ENCODE measurements around the gene CNTNAP5. TPM values are rescaled to one million over a fixed set of nuclear protein-coding genes. Genes with fewer than 3 reads are reported as not detected.
A peak's percentile ranks its signal among the peaks of the same experiment; 100 is the strongest.

CNTNAP5 gene
- total and polyA plus RNA-seq, 2 experiments from 2014 or later, result 0.03 TPM; not detected in 1

- H3K36me3 ChIP-seq, result no peaks in the 10 kb centered on the region
- H3K4me3 ChIP-seq, result no peak overlapping the region
- H3K4me1 ChIP-seq (ENCODE audit: low read depth), result no peaks in the 10 kb centered on the region
- peak in 1 of 2 donors; percentile 94 for DNase-seq (ENCODE audit: low read depth in 1 of 2, low spot score in 1 of 2)
- H3K27me3 ChIP-seq, result no peaks in the 10 kb centered on the region
- H3K27ac ChIP-seq, result no peak overlapping the region
- TF ChIP-seq, protein P1, sequence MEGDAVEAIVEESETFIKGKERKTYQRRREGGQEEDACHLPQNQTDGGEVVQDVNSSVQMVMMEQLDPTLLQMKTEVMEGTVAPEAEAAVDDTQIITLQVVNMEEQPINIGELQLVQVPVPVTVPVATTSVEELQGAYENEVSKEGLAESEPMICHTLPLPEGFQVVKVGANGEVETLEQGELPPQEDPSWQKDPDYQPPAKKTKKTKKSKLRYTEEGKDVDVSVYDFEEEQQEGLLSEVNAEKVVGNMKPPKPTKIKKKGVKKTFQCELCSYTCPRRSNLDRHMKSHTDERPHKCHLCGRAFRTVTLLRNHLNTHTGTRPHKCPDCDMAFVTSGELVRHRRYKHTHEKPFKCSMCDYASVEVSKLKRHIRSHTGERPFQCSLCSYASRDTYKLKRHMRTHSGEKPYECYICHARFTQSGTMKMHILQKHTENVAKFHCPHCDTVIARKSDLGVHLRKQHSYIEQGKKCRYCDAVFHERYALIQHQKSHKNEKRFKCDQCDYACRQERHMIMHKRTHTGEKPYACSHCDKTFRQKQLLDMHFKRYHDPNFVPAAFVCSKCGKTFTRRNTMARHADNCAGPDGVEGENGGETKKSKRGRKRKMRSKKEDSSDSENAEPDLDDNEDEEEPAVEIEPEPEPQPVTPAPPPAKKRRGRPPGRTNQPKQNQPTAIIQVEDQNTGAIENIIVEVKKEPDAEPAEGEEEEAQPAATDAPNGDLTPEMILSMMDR (IDR thresholded peaks at IDR 0.05; ENCODE audit: low read depth, low read length), result no peak
- H3K9me3 ChIP-seq (ENCODE audit: low read depth), result no peaks in the 10 kb centered on the region
Observed at GRCh38 chr2:124254621-124255020, 229.5 kb downstream of the CNTNAP5 start.

DNA sequence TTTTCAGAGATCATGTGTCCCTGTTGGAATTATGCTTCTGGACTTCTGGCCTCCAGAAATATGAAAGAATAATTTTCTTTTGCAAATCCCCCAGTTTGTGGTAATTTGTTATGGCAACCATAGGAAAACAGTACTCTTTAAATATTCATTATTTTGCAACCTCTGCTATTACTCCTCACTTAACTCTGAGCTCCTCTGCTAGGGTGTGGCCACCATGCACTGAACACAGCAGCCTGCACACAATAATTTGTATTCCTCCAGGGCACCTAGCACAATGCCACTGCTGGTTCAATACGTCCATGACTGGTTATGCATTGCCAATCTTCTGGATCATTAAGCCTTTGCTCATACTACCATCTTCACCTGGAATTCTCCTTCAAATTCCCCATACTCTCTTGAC is 232.0 kb downstream of the CNTNAP5 start:
- TF ChIP-seq, protein P1 (IDR thresholded peaks at IDR 0.05; ENCODE audit: low read depth, low read length), result no peak
- DNase-seq (ENCODE audit: low read depth in 1 of 2, low spot score in 1 of 2), result peak in 1 of 2 donors; percentile 17
- H3K36me3 ChIP-seq, result no peaks in the 10 kb centered on the region

GRCh38 chr2:124258140-124258880 is 233.2 kb downstream of the CNTNAP5 start:
- H3K4me3 ChIP-seq, result no peak overlapping the region
- no peaks in the 10 kb centered on the region for H3K27me3 ChIP-seq
- no peaks in the 10 kb centered on the region for H3K4me1 ChIP-seq (ENCODE audit: low read depth)
- H3K9me3 ChIP-seq (ENCODE audit: low read depth), result no peaks in the 10 kb centered on the region
- no peaks in the 10 kb centered on the region for H3K36me3 ChIP-seq
- no peak overlapping the region for H3K27ac ChIP-seq
- peak in 1 of 2 donors; percentile 59 for DNase-seq (ENCODE audit: low read depth in 1 of 2, low spot score in 1 of 2)
- TF ChIP-seq, protein P1 (IDR thresholded peaks at IDR 0.05; ENCODE audit: low read depth, low read length), result no peak

More for the DNA sequence above, 232.0 kb downstream of the CNTNAP5 start:
- Histone ChIP-seq H3K4me1 (ENCODE audit: low read depth) (no peaks in the 10 kb centered on the region), H3K9me3 (ENCODE audit: low read depth) (no peaks in the 10 kb centered on the region), H3K4me3 (no peak overlapping the region), H3K27me3 (no peaks in the 10 kb centered on the region), H3K27ac (no peak overlapping the region)

DNA sequence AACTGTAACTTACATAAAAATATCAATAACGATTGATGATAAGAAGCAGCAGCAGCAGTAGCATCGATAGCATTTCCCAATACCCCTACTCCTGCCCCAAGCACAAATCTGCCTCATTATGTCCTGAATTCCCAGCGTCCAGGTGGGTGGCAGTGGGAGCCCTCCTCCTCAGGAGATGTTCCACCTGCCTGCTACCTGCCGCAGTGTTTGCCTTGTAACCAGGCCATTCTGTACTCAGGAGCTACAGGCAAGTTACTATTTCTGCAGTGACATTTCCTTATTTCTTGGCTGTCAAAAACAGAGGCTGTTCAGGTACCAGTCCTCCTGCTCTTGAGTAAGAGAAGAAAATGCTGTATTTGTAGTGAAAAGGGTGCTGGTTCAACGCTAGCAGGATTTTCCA is 236.4 kb downstream of the CNTNAP5 start:
- Histone ChIP-seq H3K27ac (no peak overlapping the region), H3K9me3 (ENCODE audit: low read depth) (no peaks in the 10 kb centered on the region), H3K4me3 (no peak overlapping the region), H3K4me1 (ENCODE audit: low read depth) (no peaks in the 10 kb centered on the region), H3K36me3 (no peaks in the 10 kb centered on the region), H3K27me3 (no peaks in the 10 kb centered on the region)
- TF ChIP-seq, protein P1 (IDR thresholded peaks at IDR 0.05; ENCODE audit: low read depth, low read length), result no peak
- no peak for DNase-seq (ENCODE audit: low read depth in 1 of 2, low spot score in 1 of 2)

DNA sequence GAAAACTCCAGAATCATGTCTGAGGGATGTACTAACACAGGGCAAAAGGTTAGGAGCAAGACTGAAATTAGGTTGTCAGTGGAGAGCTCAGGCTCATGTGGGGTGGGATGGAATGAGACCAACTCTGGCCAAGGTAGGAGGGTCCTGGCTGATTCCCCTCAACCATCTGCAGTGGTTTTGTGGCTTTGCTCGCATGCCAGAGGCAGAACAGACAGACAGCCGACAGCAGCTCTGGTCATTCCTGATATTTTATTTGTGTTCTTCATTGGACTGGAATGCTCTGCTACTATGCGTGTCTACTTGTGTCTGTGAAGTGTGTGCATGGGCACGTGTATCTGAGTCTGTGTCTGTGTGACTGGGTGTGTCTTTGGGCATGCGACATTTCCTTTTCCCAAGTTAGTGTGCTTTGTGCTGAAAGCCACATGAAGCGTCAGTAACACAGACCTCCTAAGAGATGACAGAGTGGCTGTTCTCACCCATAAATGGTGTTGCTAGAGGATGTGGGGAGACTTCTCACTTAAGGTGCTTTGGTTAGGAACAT is 239.5 kb downstream of the CNTNAP5 start:
- DNase-seq (ENCODE audit: low read depth in 1 of 2, low spot score in 1 of 2), result peak in 1 of 2 donors; percentile 46
- peaks cover 5% of the 10 kb centered on the region for H3K4me1 ChIP-seq (ENCODE audit: low read depth)
- no peaks in the 10 kb centered on the region for H3K27me3 ChIP-seq
- no peaks in the 10 kb centered on the region for H3K36me3 ChIP-seq
- TF ChIP-seq, protein P1 (IDR thresholded peaks at IDR 0.05; ENCODE audit: low read depth, low read length), result no peak
- no peak overlapping the region for H3K4me3 ChIP-seq
- no peak overlapping the region for H3K27ac ChIP-seq
- H3K9me3 ChIP-seq (ENCODE audit: low read depth), result no peaks in the 10 kb centered on the region
